T follicular helper cell (primary cell): ENCODE results near the gene SEC61A1.

Source experiments
- DNase-seq: peaks from one replicate; pipeline ENCODE4 v3.0.0-alpha.2; 2020; ENCODE audit warnings: low read depth

SEC61A1 gene

GRCh38 chr3:128077665-128078064, 25.4 kb downstream of the SEC61A1 start:
- DNase-seq, result no peak

- DNase-seq, result no peak
These were observed 26.1 kb downstream of the SEC61A1 start for GRCh38 chr3:128078322-128078721.

- DNase-seq, result no peak
These were observed 26.6 kb downstream of the SEC61A1 start for GRCh38 chr3:128078875-128079274.

- no peak for DNase-seq
These were observed 27.6 kb downstream of the SEC61A1 start for GRCh38 chr3:128079823-128080222.

GRCh38 chr3:128080323-128081080, 28.3 kb downstream of the SEC61A1 start:
- DNase-seq, result no peak

- no peak for DNase-seq
These were observed 29.0 kb downstream of the SEC61A1 start for GRCh38 chr3:128081226-128081625.

- DNase-seq, result no peak
These were observed 29.6 kb downstream of the SEC61A1 start for GRCh38 chr3:128081846-128082245.

- no peak for DNase-seq
These were observed 30.3 kb downstream of the SEC61A1 start for GRCh38 chr3:128082546-128082945.

- DNase-seq, result no peak
These were observed 31.2 kb downstream of the SEC61A1 start for GRCh38 chr3:128083396-128083795.

- no peak for DNase-seq
These were observed 31.9 kb downstream of the SEC61A1 start for GRCh38 chr3:128083980-128084674.

GRCh38 chr3:128084675-128085021, 32.4 kb downstream of the SEC61A1 start:
- DNase-seq, result no peak

- DNase-seq, result no peak
These were observed 36.9 kb downstream of the SEC61A1 start for GRCh38 chr3:128089135-128089534.

GRCh38 chr3:128091586-128091985, 39.3 kb downstream of the SEC61A1 start:
- DNase-seq, result no peak

GRCh38 chr3:128094295-128095151, 42.3 kb downstream of the SEC61A1 start:
- DNase-seq, result no peak

GRCh38 chr3:128095222-128095703, 43.0 kb downstream of the SEC61A1 start:
- DNase-seq, result peak; percentile 68

- DNase-seq, result no peak
These were observed 46.0 kb downstream of the SEC61A1 start for GRCh38 chr3:128098234-128098633.

GRCh38 chr3:128100161-128100560, 47.9 kb downstream of the SEC61A1 start:
- DNase-seq, result no peak

- no peak for DNase-seq
These were observed 48.4 kb downstream of the SEC61A1 start for GRCh38 chr3:128100638-128101037.

- DNase-seq, result no peak
These were observed 51.0 kb downstream of the SEC61A1 start for GRCh38 chr3:128103136-128103676.

- no peak for DNase-seq
These were observed 55.6 kb downstream of the SEC61A1 start for GRCh38 chr3:128107834-128108233.

GRCh38 chr3:128111147-128111546, 58.9 kb downstream of the SEC61A1 start:
- no peak for DNase-seq

GRCh38 chr3:128112357-128112968, 60.2 kb downstream of the SEC61A1 start:
- DNase-seq, result peak; percentile 9
